ENCODE data around the gene RAB9A.

RAB9A gene

DNA sequence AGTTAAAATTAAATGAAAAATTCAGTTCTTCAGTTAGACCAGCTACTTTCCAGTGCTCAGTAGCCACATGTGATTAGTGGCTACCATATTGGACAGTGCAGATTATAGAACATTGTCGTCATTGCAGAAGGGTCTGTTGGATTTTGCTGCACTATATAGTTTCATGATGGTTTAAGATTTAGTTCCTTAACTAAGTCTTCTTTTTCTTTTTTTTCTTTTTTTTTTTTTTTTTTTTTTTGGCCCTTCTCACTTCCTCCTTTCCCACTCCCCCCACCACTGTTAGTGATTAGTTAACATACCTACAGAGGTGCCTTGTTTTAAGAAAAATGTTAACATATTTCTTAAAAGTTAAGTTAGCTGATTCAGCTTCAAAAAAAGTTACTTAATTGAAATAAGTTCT lies 9.0 kb downstream of the RAB9A start:
- Histone ChIP-seq H3K4ac (ENCODE audit: low read length) (no peak overlapping the region), H3K79me1 (ENCODE audit: low read depth, low read length) (peaks cover 3% of the 10 kb centered on the region), H3K27me3 (ENCODE audit: control insufficient read depth in 3 of 3, insufficient read depth in 3 of 3, low read depth in 1 of 3, low read length in 3 of 3) (no peaks in the 10 kb centered on the region), H2BK12ac (ENCODE audit: low read length) (no peak overlapping the region), H2BK5ac (ENCODE audit: low read length) (no peak overlapping the region), H3K27ac (replicated peaks; ENCODE audit: low read length) (no peak overlapping the region), H3K4me2 (ENCODE audit: insufficient read depth, low read length, poor library complexity, severe bottlenecking) (no peak overlapping the region), H2BK15ac (ENCODE audit: low read length) (no peak overlapping the region), H3K18ac (ENCODE audit: low read length) (no peak overlapping the region), H3K9me3 (replicated peaks in 1 of 2; ENCODE audit: control insufficient read depth in 2 of 2, insufficient read depth in 1 of 2, low read depth in 1 of 2, low read length in 2 of 2) (no peaks in the 10 kb centered on the region), H4K8ac (ENCODE audit: low read depth, low read length) (no peak overlapping the region), H2AK5ac (ENCODE audit: low read depth, low read length) (no peak overlapping the region), H3K4me1 (ENCODE audit: control insufficient read depth in 2 of 2, insufficient read depth in 1 of 2, low read depth in 1 of 2, low read length in 2 of 2) (peaks cover 0 to 6% of the 10 kb centered on the region in 2 donors), H3K9ac (ENCODE audit: low read depth, low read length, poor library complexity) (no peak overlapping the region), H2BK120ac (ENCODE audit: low read depth, low read length) (no peak overlapping the region), H3K23ac (ENCODE audit: low read depth, low read length, poor library complexity) (no peak overlapping the region), H4K91ac (ENCODE audit: low read depth, low read length, poor library complexity) (no peak overlapping the region), H2AFZ (ENCODE audit: low read length) (no peak overlapping the region), H3K36me3 (replicated peaks in 1 of 2; ENCODE audit: control insufficient read depth in 2 of 2, insufficient read depth in 2 of 2, low read length in 2 of 2) (peaks cover 0 to 9% of the 10 kb centered on the region in 2 donors), H3K4me3 (ENCODE audit: low read length in 2 of 2) (no peak overlapping the region), H3K14ac (ENCODE audit: low read length) (no peak overlapping the region)
- no CpG with 5 or more reads among the region's 1 CpG for WGBS, 2 donors (ENCODE audit: extremely low coverage in 2 of 2, insufficient read length in 2 of 2, insufficient replicate concordance in 1 of 2)
- DNase-seq (ENCODE audit: low spot score) = no peak

DNA sequence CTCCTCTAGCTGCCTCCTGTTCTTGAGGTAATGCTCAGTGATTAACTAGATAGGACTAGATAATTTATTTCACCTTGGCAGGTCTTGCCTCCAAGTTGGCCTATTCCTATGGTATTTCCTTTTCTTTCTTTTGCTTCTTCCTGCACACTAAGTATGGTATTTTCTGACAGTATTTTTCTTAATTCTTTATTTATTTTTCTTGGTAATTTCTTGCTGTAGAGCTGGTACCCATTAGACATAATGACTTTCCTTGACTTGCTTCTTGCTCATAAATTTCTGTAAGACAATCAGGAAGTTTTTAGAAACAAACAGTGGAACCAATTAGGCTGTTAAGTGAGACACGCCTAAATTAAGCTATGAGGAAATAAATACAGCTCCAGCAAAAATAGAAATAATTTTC lies 9.5 kb downstream of the RAB9A start:
- H3K27ac ChIP-seq (replicated peaks; ENCODE audit: low read length) = no peak overlapping the region
- H3K27me3 ChIP-seq (ENCODE audit: control insufficient read depth in 3 of 3, insufficient read depth in 3 of 3, low read depth in 1 of 3, low read length in 3 of 3) = no peaks in the 10 kb centered on the region
- H4K91ac ChIP-seq (ENCODE audit: low read depth, low read length, poor library complexity) = no peak overlapping the region
- H3K4ac ChIP-seq (ENCODE audit: low read length) = no peak overlapping the region
- H2AFZ ChIP-seq (ENCODE audit: low read length) = no peak overlapping the region
- no peak overlapping the region for H2BK12ac ChIP-seq (ENCODE audit: low read length)
- H4K8ac ChIP-seq (ENCODE audit: low read depth, low read length) = no peak overlapping the region
- H3K18ac ChIP-seq (ENCODE audit: low read length) = no peak overlapping the region
- no peak overlapping the region for H3K23ac ChIP-seq (ENCODE audit: low read depth, low read length, poor library complexity)
- no CpG with 5 or more reads among the region's 1 CpG for WGBS, 2 donors (ENCODE audit: extremely low coverage in 2 of 2, insufficient read length in 2 of 2, insufficient replicate concordance in 1 of 2)
- peaks cover 3% of the 10 kb centered on the region for H3K79me1 ChIP-seq (ENCODE audit: low read depth, low read length)
- H2BK5ac ChIP-seq (ENCODE audit: low read length) = no peak overlapping the region
- no peak overlapping the region for H3K14ac ChIP-seq (ENCODE audit: low read length)
- no peak overlapping the region for H3K9ac ChIP-seq (ENCODE audit: low read depth, low read length, poor library complexity)
- H2BK15ac ChIP-seq (ENCODE audit: low read length) = no peak overlapping the region
- no peaks in the 10 kb centered on the region for H3K9me3 ChIP-seq (replicated peaks in 1 of 2; ENCODE audit: control insufficient read depth in 2 of 2, insufficient read depth in 1 of 2, low read depth in 1 of 2, low read length in 2 of 2)
- H3K36me3 ChIP-seq (replicated peaks in 1 of 2; ENCODE audit: control insufficient read depth in 2 of 2, insufficient read depth in 2 of 2, low read length in 2 of 2) = peaks cover 0 to 9% of the 10 kb centered on the region in 2 donors
- no peak overlapping the region for H2BK120ac ChIP-seq (ENCODE audit: low read depth, low read length)
- no peak overlapping the region for H2AK5ac ChIP-seq (ENCODE audit: low read depth, low read length)
- H3K4me1 ChIP-seq (ENCODE audit: control insufficient read depth in 2 of 2, insufficient read depth in 1 of 2, low read depth in 1 of 2, low read length in 2 of 2) = peaks cover 0 to 4% of the 10 kb centered on the region in 2 donors
- H3K4me3 ChIP-seq (ENCODE audit: low read length in 2 of 2) = no peak overlapping the region
- no peak overlapping the region for H3K4me2 ChIP-seq (ENCODE audit: insufficient read depth, low read length, poor library complexity, severe bottlenecking)
- DNase-seq (ENCODE audit: low spot score) = no peak

GRCh38 chrX:13699183-13699826 lies 10.4 kb downstream of the RAB9A start:
- Histone ChIP-seq H3K4me2 (ENCODE audit: insufficient read depth, low read length, poor library complexity, severe bottlenecking) (no peak overlapping the region), H2AFZ (ENCODE audit: low read length) (no peak overlapping the region), H4K8ac (ENCODE audit: low read depth, low read length) (no peak overlapping the region), H3K14ac (ENCODE audit: low read length) (no peak overlapping the region), H3K9me3 (replicated peaks in 1 of 2; ENCODE audit: control insufficient read depth in 2 of 2, insufficient read depth in 1 of 2, low read depth in 1 of 2, low read length in 2 of 2) (no peaks in the 10 kb centered on the region), H3K27ac (replicated peaks; ENCODE audit: low read length) (no peak overlapping the region), H2BK15ac (ENCODE audit: low read length) (no peak overlapping the region), H3K23ac (ENCODE audit: low read depth, low read length, poor library complexity) (no peak overlapping the region), H2AK5ac (ENCODE audit: low read depth, low read length) (no peak overlapping the region), H3K4me1 (ENCODE audit: control insufficient read depth in 2 of 2, insufficient read depth in 1 of 2, low read depth in 1 of 2, low read length in 2 of 2) (peaks cover 0 to 4% of the 10 kb centered on the region in 2 donors), H3K36me3 (replicated peaks in 1 of 2; ENCODE audit: control insufficient read depth in 2 of 2, insufficient read depth in 2 of 2, low read length in 2 of 2) (peaks cover 0 to 15% of the 10 kb centered on the region in 2 donors), H3K18ac (ENCODE audit: low read length) (no peak overlapping the region), H3K27me3 (ENCODE audit: control insufficient read depth in 3 of 3, insufficient read depth in 3 of 3, low read depth in 1 of 3, low read length in 3 of 3) (no peaks in the 10 kb centered on the region), H4K91ac (ENCODE audit: low read depth, low read length, poor library complexity) (no peak overlapping the region), H2BK12ac (ENCODE audit: low read length) (no peak overlapping the region), H2BK120ac (ENCODE audit: low read depth, low read length) (no peak overlapping the region), H2BK5ac (ENCODE audit: low read length) (no peak overlapping the region), H3K4me3 (ENCODE audit: low read length in 2 of 2) (no peak overlapping the region), H3K9ac (ENCODE audit: low read depth, low read length, poor library complexity) (no peak overlapping the region), H3K79me1 (ENCODE audit: low read depth, low read length) (peaks cover 3% of the 10 kb centered on the region), H3K4ac (ENCODE audit: low read length) (no peak overlapping the region)
- WGBS, 2 donors (ENCODE audit: extremely low coverage in 2 of 2, insufficient read length in 2 of 2, insufficient replicate concordance in 1 of 2) = no CpG with 5 or more reads among the region's 7 CpGs
- no peak for DNase-seq (ENCODE audit: low spot score)

DNA sequence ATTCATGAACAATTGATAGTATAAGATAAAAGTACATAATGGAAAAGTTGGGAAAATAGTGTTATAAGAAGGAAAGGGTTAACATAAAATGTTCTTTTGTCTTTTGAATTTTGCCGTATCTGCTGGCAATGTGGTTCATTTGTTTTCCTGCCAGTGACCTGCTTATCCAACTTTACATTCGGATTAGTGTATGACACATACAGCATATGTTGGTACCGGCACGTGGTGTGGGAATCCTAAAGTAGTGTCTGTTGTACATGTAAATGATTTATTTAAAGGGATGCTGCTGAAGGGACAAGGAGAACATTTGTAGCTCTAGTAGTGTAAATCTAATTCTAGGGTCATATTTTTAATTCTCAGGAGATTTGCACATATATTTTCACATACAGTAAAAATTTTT lies 11.5 kb downstream of the RAB9A start:
- Histone ChIP-seq H2AFZ (ENCODE audit: low read length) (no peak overlapping the region), H3K27me3 (ENCODE audit: control insufficient read depth in 3 of 3, insufficient read depth in 3 of 3, low read depth in 1 of 3, low read length in 3 of 3) (no peaks in the 10 kb centered on the region), H3K4ac (ENCODE audit: low read length) (no peak overlapping the region), H3K18ac (ENCODE audit: low read length) (no peak overlapping the region), H3K14ac (ENCODE audit: low read length) (no peak overlapping the region), H2AK5ac (ENCODE audit: low read depth, low read length) (no peak overlapping the region), H3K36me3 (replicated peaks in 1 of 2; ENCODE audit: control insufficient read depth in 2 of 2, insufficient read depth in 2 of 2, low read length in 2 of 2) (peaks cover 0 to 15% of the 10 kb centered on the region in 2 donors), H3K4me1 (ENCODE audit: control insufficient read depth in 2 of 2, insufficient read depth in 1 of 2, low read depth in 1 of 2, low read length in 2 of 2) (no peaks in the 10 kb centered on the region), H2BK120ac (ENCODE audit: low read depth, low read length) (no peak overlapping the region), H2BK5ac (ENCODE audit: low read length) (no peak overlapping the region), H2BK15ac (ENCODE audit: low read length) (no peak overlapping the region), H3K9me3 (replicated peaks in 1 of 2; ENCODE audit: control insufficient read depth in 2 of 2, insufficient read depth in 1 of 2, low read depth in 1 of 2, low read length in 2 of 2) (no peaks in the 10 kb centered on the region), H3K23ac (ENCODE audit: low read depth, low read length, poor library complexity) (no peak overlapping the region), H3K79me1 (ENCODE audit: low read depth, low read length) (peaks cover 3% of the 10 kb centered on the region), H4K91ac (ENCODE audit: low read depth, low read length, poor library complexity) (no peak overlapping the region), H3K27ac (replicated peaks; ENCODE audit: low read length) (no peak overlapping the region), H4K8ac (ENCODE audit: low read depth, low read length) (no peak overlapping the region), H3K4me3 (ENCODE audit: low read length in 2 of 2) (no peak overlapping the region), H2BK12ac (ENCODE audit: low read length) (no peak overlapping the region), H3K4me2 (ENCODE audit: insufficient read depth, low read length, poor library complexity, severe bottlenecking) (no peak overlapping the region), H3K9ac (ENCODE audit: low read depth, low read length, poor library complexity) (no peak overlapping the region)
- DNase-seq (ENCODE audit: low spot score) = no peak
- no CpG with 5 or more reads among the region's 4 CpGs for WGBS, 2 donors (ENCODE audit: extremely low coverage in 2 of 2, insufficient read length in 2 of 2, insufficient replicate concordance in 1 of 2)

All from neuronal stem cell (in vitro differentiated cells).